ENCODE measurements around the gene MIA2. TPM values are rescaled to one million over a fixed set of nuclear protein-coding genes. Genes with fewer than 3 reads are reported as not detected.
"Not testable (repeated sequence)": the region's sequence is repeated elsewhere in the genome, so short reads cannot be mapped to it uniquely, and the experiment has no call there.

The MIA2 gene
- total RNA-seq, 2 donors from 2014 or later, result 16.8 to 26.5 TPM

DNA sequence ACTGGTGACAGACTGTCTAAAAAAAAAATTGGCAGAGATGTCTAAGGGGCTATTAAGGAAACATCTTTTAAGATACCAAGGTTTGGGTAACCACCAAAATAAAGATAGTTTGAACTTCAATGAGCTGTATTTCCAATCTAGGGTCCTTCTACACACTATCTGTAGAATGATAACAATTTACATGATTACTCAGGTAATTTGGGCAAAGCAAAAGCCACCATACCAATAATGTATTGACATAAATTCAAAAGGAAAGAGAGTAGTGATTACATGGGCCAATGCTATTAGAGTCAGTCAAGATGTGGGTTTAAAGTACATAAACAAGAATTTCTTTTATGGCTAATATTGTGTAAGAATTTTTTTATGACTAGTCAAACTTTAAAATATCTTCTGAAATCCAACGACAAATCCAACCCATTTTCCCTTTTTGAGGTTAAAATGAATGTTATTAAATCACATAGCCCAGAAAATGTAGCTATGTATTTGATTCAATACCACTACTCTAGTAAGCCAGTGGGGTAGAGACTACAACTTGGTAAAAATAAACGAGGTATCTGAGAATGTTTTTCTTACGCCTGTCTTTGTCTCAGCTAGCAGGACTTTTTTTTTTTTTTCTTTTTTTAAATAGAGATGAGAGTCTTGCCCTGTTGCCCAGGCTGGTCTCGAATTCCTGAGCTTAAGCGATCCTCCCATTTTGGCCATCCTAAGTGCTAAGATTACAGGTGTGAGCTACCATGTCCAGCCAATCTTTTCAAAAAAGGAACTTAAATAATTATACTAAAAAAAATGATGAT lies 48.3 kb upstream of the MIA2 start:
- peaks cover 31% of the 10 kb centered on the region for H3K36me3 Mint-ChIP-seq (ENCODE audit: low read depth)
- no peak overlapping the region for H3K4me3 ChIP-seq (ENCODE audit: low read length)
- H3K27ac Mint-ChIP-seq, result no peak overlapping the region
- H3K4me3 Mint-ChIP-seq, result no peak overlapping the region
- no peak for DNase-seq
- no peak overlapping the region for H3K27ac ChIP-seq (ENCODE audit: low read depth, low read length)
- peaks cover 19% of the 10 kb centered on the region for H3K4me1 ChIP-seq (ENCODE audit: control insufficient read depth, insufficient read depth, low read length)
- no peaks in the 10 kb centered on the region for H3K27me3 ChIP-seq (ENCODE audit: control insufficient read depth, insufficient read depth, low read length, poor library complexity, severe bottlenecking)
- H3K9me3 Mint-ChIP-seq, result no peaks in the 10 kb centered on the region
- TF ChIP-seq, protein P1, sequence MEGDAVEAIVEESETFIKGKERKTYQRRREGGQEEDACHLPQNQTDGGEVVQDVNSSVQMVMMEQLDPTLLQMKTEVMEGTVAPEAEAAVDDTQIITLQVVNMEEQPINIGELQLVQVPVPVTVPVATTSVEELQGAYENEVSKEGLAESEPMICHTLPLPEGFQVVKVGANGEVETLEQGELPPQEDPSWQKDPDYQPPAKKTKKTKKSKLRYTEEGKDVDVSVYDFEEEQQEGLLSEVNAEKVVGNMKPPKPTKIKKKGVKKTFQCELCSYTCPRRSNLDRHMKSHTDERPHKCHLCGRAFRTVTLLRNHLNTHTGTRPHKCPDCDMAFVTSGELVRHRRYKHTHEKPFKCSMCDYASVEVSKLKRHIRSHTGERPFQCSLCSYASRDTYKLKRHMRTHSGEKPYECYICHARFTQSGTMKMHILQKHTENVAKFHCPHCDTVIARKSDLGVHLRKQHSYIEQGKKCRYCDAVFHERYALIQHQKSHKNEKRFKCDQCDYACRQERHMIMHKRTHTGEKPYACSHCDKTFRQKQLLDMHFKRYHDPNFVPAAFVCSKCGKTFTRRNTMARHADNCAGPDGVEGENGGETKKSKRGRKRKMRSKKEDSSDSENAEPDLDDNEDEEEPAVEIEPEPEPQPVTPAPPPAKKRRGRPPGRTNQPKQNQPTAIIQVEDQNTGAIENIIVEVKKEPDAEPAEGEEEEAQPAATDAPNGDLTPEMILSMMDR (conservative IDR thresholded peaks at IDR 0.05), result no peak
- no peak overlapping the region for H3K9ac ChIP-seq (ENCODE audit: extremely low read depth, low read length, poor library complexity, severe bottlenecking)
- peaks cover 51% of the 10 kb centered on the region for H3K36me3 ChIP-seq (ENCODE audit: control insufficient read depth, insufficient read depth, low read length)
- no peaks in the 10 kb centered on the region for H3K9me3 ChIP-seq (ENCODE audit: control insufficient read depth, low read length)
- WGBS, 2 experiments (ENCODE audit: insufficient coverage in 1 of 2, insufficient read length in 1 of 2), result 95 to 100% methylated on average over 2 to 4 of the region's 5 CpGs
- H3K4me1 Mint-ChIP-seq, result peaks cover 15% of the 10 kb centered on the region
- H3K27me3 Mint-ChIP-seq (ENCODE audit: insufficient read depth), result no peaks in the 10 kb centered on the region

DNA sequence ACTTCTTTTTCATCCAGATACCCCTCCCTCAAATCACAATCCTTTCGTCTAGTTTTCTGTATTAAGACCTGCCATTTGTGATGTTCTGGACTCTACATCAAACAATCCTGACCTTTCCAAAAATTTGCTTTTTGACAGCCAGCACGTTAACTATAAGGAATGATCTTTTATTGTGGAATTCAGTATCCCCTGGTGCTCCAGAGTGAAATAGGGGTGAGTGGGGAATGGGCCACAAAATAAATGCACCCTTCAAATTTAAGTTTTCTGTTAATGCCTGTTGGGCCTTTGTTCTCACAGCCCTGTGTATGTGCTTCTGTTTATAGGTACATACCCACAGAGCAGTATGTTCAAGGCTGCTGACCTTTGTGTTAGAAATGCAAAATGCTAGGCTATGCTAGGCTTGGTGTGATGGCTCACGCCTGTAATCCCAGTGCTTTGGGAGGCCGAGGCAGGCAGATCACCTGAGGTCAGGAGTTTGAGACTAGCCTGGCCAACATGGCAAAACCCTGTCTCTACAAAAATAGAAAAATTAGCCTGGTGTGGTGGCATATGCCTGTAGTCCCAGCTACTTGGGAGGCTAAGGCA lies 46.7 kb upstream of the MIA2 start:
- Histone ChIP-seq H3K4me3 (ENCODE audit: low read length) (no peak overlapping the region), H3K27ac (ENCODE audit: low read depth, low read length) (no peak overlapping the region), H3K9ac (ENCODE audit: extremely low read depth, low read length, poor library complexity, severe bottlenecking) (no peak overlapping the region), H3K27me3 (ENCODE audit: control insufficient read depth, insufficient read depth, low read length, poor library complexity, severe bottlenecking) (no peaks in the 10 kb centered on the region), H3K9me3 (ENCODE audit: control insufficient read depth, low read length) (no peaks in the 10 kb centered on the region), H3K4me1 (ENCODE audit: control insufficient read depth, insufficient read depth, low read length) (peaks cover 8% of the 10 kb centered on the region), H3K36me3 (ENCODE audit: control insufficient read depth, insufficient read depth, low read length) (peaks cover 45% of the 10 kb centered on the region)
- DNase-seq, result no peak
- peaks cover 34% of the 10 kb centered on the region for H3K36me3 Mint-ChIP-seq (ENCODE audit: low read depth)
- 90 to 94% methylated on average over 3 to 4 of the region's 4 CpGs for WGBS, 2 experiments (ENCODE audit: insufficient coverage in 1 of 2, insufficient read length in 1 of 2)
- no peaks in the 10 kb centered on the region for H3K9me3 Mint-ChIP-seq
- H3K4me1 Mint-ChIP-seq, result peaks cover 15% of the 10 kb centered on the region
- H3K4me3 Mint-ChIP-seq, result no peak overlapping the region
- H3K27ac Mint-ChIP-seq, result peak overlapping the region; percentile 65
- no peaks in the 10 kb centered on the region for H3K27me3 Mint-ChIP-seq (ENCODE audit: insufficient read depth)
- TF ChIP-seq, protein P1 (conservative IDR thresholded peaks at IDR 0.05), result no peak

DNA sequence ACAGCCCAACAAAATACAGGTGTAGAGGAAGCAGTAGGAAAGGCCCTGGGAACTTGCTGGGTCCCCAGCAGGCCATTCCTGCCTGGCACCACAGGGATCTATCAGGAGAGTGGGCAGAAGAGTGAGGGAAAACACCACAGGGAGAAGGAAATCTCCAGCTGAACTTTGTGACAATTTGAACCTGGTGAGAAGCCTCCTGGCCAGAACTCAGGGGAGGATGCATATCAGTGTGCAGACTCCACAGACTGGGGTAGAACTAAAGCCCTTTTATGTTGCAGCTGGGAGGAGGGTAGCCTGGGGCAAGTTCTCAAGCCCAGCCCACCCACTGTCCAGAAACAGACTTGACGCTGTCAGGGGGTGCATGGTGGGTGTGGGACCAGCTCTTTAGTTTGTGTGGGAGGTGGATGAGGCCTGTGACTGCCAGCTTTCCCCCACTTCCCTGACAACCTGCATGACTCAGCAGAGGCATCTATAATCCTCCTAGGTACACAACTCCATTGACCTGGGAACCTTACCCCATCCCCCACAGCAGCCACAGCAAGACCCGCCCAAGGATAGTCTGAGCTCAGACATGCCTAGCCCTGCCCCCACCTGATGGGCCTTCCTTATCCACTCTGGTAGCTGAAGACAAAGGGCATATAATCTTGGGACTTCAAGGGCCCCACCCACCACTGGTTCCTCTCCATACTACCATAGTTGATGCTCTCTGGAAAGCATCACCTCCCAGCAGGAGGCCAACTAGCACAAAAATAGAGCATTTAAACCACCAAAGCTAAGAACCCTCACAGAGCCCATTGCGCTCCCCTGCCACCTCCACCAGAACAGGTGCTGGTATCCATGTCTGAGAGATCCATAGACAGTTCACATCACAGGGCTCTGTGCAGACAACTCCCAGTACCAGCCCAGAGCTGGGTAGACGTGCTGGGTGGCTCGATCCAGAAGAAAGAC lies 29.8 kb upstream of the MIA2 start:
- Mint-ChIP-seq H3K9me3 (no peaks in the 10 kb centered on the region), H3K4me3 (peak overlapping the region; percentile 37), H3K36me3 (ENCODE audit: low read depth) (no peaks in the 10 kb centered on the region), H3K4me1 (peaks cover 24% of the 10 kb centered on the region), H3K27me3 (ENCODE audit: insufficient read depth) (no peaks in the 10 kb centered on the region), H3K27ac (peak overlapping the region; percentile 99)
- peak overlapping the region; percentile 39 for H3K27ac ChIP-seq (ENCODE audit: low read depth, low read length)
- H3K4me3 ChIP-seq (ENCODE audit: low read length), result no peak overlapping the region
- H3K27me3 ChIP-seq (ENCODE audit: control insufficient read depth, insufficient read depth, low read length, poor library complexity, severe bottlenecking), result no peaks in the 10 kb centered on the region
- H3K9me3 ChIP-seq (ENCODE audit: control insufficient read depth, low read length), result no peaks in the 10 kb centered on the region
- TF ChIP-seq, protein P1 (conservative IDR thresholded peaks at IDR 0.05), result no peak
- H3K9ac ChIP-seq (ENCODE audit: extremely low read depth, low read length, poor library complexity, severe bottlenecking), result peak overlapping the region; percentile 67
- DNase-seq, result peak; percentile 96
- H3K4me1 ChIP-seq (ENCODE audit: control insufficient read depth, insufficient read depth, low read length), result peaks cover 3% of the 10 kb centered on the region
- WGBS, 2 experiments (ENCODE audit: insufficient coverage in 1 of 2, insufficient read length in 1 of 2), result 59 to 84% methylated on average over 4 to 5 of the region's 5 CpGs
- H3K36me3 ChIP-seq (ENCODE audit: control insufficient read depth, insufficient read depth, low read length), result no peaks in the 10 kb centered on the region

DNA sequence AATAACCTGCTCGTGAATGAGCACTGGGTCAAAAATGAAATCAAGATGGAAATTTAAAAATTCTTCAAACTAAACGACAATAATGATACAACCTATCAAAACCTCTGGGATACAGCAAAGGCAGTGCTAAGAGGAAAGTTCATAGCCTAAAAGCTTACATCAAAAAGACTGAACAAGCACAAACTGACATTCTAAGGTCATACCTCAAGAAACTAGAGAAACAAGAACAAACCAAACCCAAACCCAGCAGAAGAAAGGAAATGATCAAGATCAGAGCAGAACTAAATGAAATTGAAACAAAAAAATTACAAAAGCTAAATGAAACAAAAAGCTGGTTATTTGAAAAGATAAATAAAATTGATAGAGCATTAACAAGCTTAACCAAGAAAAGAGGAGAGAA lies 26.3 kb upstream of the MIA2 start:
- H3K27ac Mint-ChIP-seq; H3K9me3 Mint-ChIP-seq; H3K9me3 ChIP-seq (ENCODE audit: control insufficient read depth, low read length); H3K36me3 ChIP-seq (ENCODE audit: control insufficient read depth, insufficient read depth, low read length); H3K36me3 Mint-ChIP-seq (ENCODE audit: low read depth); H3K4me1 ChIP-seq (ENCODE audit: control insufficient read depth, insufficient read depth, low read length); H3K9ac ChIP-seq (ENCODE audit: extremely low read depth, low read length, poor library complexity, severe bottlenecking); H3K27ac ChIP-seq (ENCODE audit: low read depth, low read length); H3K27me3 ChIP-seq (ENCODE audit: control insufficient read depth, insufficient read depth, low read length, poor library complexity, severe bottlenecking); DNase-seq; H3K4me3 ChIP-seq (ENCODE audit: low read length); H3K27me3 Mint-ChIP-seq (ENCODE audit: insufficient read depth); H3K4me3 Mint-ChIP-seq: not testable (repeated sequence)
- 80 to 93% methylated on average over 1 to 2 of the region's 2 CpGs for WGBS, 2 experiments (ENCODE audit: insufficient coverage in 1 of 2, insufficient read length in 1 of 2)
- H3K4me1 Mint-ChIP-seq, result peaks cover 22% of the 10 kb centered on the region
